GM19468 (cell line): ENCODE data around the gene HTRA3.

ENCODE experiments used
- ATAC-seq: cut with Tn5 transposase; IDR thresholded peaks from one replicate; pipeline ENCODE4 v1.9.1; 2021; ENCODE audit warnings: mild to moderate bottlenecking, moderate library complexity, moderate number of reproducible peaks; ENCODE audit not compliant: unreplicated experiment; ENCODE audit errors: extremely low read depth

Gene HTRA3

GRCh38 chr4:8278421-8279287 is 9.1 kb downstream of the HTRA3 start:
- no peak for ATAC-seq

- no peak for ATAC-seq
Measured at GRCh38 chr4:8279321-8280157, 10.0 kb downstream of the HTRA3 start.

- ATAC-seq, result no peak
Measured at GRCh38 chr4:8280158-8280875, 10.8 kb downstream of the HTRA3 start.

- ATAC-seq, result no peak
Measured at GRCh38 chr4:8280876-8281440, 11.4 kb downstream of the HTRA3 start.

GRCh38 chr4:8281519-8282133 is 12.1 kb downstream of the HTRA3 start:
- no peak for ATAC-seq

GRCh38 chr4:8282134-8282641 is 12.6 kb downstream of the HTRA3 start:
- ATAC-seq, result no peak

GRCh38 chr4:8282742-8283141 is 13.2 kb downstream of the HTRA3 start:
- ATAC-seq, result no peak

- no peak for ATAC-seq
Measured at GRCh38 chr4:8283161-8283560, 13.6 kb downstream of the HTRA3 start.

GRCh38 chr4:8283631-8284121 is 14.1 kb downstream of the HTRA3 start:
- ATAC-seq, result no peak

- no peak for ATAC-seq
Measured at GRCh38 chr4:8284391-8284790, 14.8 kb downstream of the HTRA3 start.

- ATAC-seq, result no peak
Measured at GRCh38 chr4:8285143-8285975, 15.8 kb downstream of the HTRA3 start.

GRCh38 chr4:8285976-8286718 is 16.6 kb downstream of the HTRA3 start:
- ATAC-seq, result no peak

- ATAC-seq, result no peak
Measured at GRCh38 chr4:8286719-8287342, 17.3 kb downstream of the HTRA3 start.

GRCh38 chr4:8287343-8288280 is 18.1 kb downstream of the HTRA3 start:
- no peak for ATAC-seq

- ATAC-seq, result no peak
Measured at GRCh38 chr4:8289151-8289750, 19.7 kb downstream of the HTRA3 start.
